ENCODE results near the gene BACH2.
"Not testable (repeated sequence)": the region's sequence is repeated elsewhere in the genome, so short reads cannot be mapped to it uniquely, and the experiment has no call there.

Gene BACH2

DNA sequence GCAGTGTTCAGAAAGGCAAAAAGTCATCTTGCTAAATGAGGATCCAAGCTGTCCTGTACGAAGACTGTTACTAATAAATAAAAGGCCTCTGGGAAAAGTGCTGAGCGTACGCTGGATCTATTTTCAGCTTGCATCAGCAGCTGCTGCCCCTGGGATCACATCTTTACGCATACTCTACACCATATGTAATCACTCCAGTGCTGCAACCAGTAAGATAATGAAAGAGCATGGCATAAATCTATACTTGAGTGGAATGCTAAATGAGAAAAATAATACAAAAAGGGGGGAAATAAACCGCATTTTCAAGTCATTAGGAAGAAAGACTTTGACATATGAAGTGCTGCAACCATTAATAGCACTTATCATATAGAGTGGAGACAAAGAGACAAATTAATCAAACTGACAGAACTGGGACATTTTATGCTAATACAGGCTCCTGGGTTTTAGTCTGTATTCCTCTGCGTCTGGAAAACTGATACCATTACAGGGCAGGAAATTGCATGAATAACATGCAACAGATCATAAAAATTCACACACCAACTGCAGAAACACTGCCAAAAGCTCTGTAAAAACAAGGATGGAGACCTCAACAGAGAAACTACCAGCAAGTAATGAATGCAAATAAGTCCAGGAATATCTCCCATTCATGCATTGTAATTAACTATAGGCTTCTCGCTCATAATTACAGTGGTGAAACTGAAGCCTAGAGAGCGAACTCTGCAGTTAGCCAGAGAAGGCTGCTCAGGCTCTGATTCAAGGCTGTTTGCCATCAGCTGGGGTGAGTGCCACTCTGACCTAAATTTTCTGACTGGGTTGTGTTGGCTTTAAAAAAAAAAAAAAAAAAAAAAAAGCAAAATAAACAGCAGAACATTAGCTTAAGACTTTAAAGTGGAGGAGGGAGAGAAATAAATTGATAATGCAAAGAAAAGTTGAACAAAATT lies 318.6 kb downstream of the BACH2 start:
- DNase-seq (ENCODE audit: low read depth in 2 of 3, low spot score in 2 of 3), result no peak

DNA sequence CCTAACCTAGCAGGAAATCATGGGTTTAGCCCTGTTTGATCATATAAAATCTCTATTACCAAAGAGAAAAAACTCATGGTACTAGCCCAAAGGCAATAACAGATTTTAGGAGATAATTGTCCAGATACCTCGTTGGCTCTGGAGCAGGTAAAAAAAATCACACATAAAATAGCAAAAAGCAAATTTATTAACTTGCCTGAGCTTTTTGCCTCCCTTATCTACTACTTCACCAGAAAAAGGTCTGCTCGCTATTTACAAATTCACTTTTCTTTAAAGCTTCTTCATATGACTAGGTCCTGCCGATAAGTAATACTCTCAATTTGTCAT lies 320.0 kb downstream of the BACH2 start:
- no peak for DNase-seq (ENCODE audit: low read depth in 2 of 3, low spot score in 2 of 3)

- no peak for DNase-seq (ENCODE audit: low read depth in 2 of 3, low spot score in 2 of 3)
These were observed 320.5 kb downstream of the BACH2 start for GRCh38 chr6:89975991-89976693.

DNA sequence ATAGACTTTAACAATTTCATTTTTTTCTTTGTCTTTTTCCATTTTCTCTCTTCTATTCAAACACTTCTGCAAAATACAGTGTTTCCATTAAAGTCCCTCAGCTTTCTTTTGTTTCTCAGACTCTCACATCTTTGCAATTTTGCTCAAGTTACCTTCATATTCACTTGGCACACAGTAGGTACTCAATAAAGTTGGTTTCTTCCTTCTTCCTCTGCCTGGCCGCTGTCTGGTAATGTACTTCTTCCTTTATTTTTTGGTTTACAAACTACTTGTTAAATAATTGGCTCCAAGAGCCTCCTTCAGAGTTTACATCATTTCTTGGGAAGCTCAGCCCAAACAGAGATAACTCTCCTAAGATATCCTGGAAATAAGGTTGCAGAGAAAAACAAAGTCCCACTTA lies 321.3 kb downstream of the BACH2 start:
- DNase-seq (ENCODE audit: low read depth in 2 of 3, low spot score in 2 of 3), result no peak

DNA sequence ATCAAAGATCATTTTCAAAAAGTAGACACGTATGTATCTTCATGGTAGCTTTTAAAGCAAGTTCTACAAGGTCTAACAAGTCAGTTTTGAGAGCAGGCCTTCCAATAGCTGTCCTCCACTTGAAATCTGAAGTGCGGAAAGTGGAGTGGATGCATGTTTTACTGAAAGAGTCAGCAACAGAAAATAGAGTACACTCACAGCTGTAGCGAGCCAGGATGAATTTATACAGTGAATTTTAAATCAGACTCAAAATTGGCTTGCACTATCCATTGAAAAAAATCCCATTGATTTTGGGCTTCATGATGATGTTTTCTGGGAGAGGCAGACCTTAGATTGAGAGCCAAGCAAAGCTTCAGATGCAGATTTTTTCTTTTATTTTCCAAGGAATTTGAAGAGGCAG lies 321.8 kb downstream of the BACH2 start:
- no peak for DNase-seq (ENCODE audit: low read depth in 2 of 3, low spot score in 2 of 3)

DNA sequence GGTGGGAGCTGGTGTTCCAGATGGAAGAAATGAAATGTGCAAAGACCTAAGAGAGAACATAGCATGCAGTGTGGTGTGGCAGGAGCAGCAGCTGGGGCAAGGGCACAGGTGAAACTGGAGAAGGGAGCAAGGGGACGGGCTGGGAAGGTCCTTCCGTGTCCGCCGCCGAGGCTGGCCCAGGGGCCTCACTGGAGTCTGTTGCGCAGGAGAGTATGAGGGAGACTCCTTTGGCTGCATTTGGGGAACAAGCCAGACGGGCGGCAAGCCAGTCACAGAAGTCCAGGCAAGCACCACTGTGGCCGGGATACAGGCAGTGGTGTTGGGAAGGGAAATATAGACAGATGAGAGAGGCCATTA lies 324.6 kb downstream of the BACH2 start:
- DNase-seq (ENCODE audit: low read depth in 2 of 3, low spot score in 2 of 3), result no peak

- DNase-seq (ENCODE audit: low read depth in 2 of 3, low spot score in 2 of 3), result not testable (repeated sequence)
These were observed 325.2 kb downstream of the BACH2 start for GRCh38 chr6:89971338-89972024.

- DNase-seq (ENCODE audit: low read depth in 2 of 3, low spot score in 2 of 3), result no peak
These were observed 325.9 kb downstream of the BACH2 start for GRCh38 chr6:89970609-89971337.

GRCh38 chr6:89970072-89970471 lies 326.6 kb downstream of the BACH2 start:
- no peak for DNase-seq (ENCODE audit: low read depth in 2 of 3, low spot score in 2 of 3)

DNA sequence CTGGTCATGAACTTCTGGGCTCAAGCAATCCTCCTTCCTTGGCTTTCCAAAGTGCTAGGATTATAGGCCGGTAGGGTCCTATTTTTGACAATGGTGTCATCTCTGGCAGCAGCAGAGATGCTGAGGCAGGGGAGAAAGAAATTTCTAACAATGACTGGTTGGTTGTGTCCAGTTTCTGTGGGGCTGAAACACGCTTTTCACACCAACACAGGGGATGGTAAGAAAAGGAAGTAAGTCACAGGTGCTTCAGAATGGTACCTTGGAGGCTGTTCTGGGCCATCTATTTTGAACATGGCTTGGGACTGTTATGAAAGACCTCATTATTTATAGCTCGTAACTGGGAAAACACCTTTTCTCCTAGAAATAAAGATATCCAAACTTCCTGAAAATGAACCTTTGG lies 329.7 kb downstream of the BACH2 start:
- DNase-seq (ENCODE audit: low read depth in 2 of 3, low spot score in 2 of 3), result no peak

DNA sequence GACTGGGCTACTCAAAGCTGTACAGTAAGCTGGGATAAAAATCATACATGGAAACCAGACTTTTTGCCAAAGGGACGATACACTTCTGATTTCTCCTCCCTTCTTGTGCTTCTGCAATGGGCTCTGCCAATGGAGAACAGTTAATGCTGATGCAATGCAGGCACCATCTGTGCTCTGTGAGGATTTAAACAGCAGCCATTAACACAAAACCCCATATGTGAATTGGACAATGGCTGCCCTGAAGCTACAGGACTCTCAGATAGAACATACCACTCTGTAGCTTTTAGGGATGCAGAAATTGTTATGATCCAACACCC lies 330.5 kb downstream of the BACH2 start:
- no peak for DNase-seq (ENCODE audit: low read depth in 2 of 3, low spot score in 2 of 3)

GRCh38 chr6:89965441-89966227 lies 331.0 kb downstream of the BACH2 start:
- DNase-seq (ENCODE audit: low read depth in 2 of 3, low spot score in 2 of 3), result no peak

DNA sequence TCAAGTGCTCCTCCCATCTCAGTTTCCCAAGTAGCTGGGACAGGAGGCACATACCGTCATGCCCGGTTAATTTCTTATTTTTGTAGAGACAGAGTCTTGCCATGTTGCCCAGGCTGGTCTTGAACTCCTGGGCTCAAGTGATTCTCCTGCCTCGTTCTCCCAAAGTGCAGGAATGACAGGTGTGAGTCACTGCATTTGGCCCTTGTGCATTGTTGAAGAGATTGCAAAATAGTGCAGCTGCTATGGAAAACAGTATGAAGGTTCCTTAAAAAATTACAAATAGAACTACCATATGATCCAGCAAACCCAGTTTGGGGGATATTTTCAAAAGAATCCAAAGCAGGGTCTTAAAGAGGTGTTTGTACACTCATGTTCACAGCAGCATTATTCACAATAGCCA lies 333.3 kb downstream of the BACH2 start:
- no peak for DNase-seq (ENCODE audit: low read depth in 2 of 3, low spot score in 2 of 3)

DNA sequence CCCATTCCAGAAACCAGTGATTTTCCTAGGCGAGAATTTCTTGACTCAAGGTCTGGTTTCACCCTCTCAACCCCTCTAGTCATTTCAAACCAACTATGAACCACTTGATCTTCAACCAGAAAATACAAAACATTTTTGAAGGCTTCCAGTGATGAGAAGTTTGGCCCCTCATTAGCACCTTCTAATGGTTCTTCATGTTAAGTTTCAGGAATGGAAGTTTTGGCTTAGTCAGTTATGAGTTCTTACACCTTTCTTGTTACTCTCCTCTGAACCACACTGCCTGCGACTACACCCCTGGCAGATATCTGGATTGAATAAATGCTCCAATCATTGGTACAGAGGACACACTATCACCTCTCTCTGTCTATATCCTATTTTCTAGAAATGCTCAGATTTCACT lies 335.2 kb downstream of the BACH2 start:
- DNase-seq (ENCODE audit: low read depth in 2 of 3, low spot score in 2 of 3), result no peak

- no peak for DNase-seq (ENCODE audit: low read depth in 2 of 3, low spot score in 2 of 3)
These were observed 336.8 kb downstream of the BACH2 start for GRCh38 chr6:89959883-89960282.

DNA sequence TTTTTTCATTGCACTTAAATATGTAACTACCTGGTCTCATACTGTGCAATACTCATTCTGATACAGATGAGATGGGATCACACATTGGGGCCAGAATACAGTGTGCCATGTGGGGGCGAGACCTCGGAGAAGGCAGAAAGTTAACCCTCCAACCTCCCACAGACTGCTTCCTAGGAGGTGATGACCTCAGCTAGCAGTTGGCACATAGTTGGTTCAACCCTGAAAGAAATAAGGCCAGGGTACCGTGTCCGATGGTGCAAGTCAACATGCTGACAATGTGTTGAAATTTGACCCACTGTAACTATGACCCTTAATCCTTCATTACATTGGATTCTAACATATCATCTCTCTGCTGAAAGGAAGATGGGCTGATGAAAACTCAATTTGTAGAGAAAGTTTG lies 340.5 kb downstream of the BACH2 start:
- DNase-seq (ENCODE audit: low read depth in 2 of 3, low spot score in 2 of 3), result no peak

DNA sequence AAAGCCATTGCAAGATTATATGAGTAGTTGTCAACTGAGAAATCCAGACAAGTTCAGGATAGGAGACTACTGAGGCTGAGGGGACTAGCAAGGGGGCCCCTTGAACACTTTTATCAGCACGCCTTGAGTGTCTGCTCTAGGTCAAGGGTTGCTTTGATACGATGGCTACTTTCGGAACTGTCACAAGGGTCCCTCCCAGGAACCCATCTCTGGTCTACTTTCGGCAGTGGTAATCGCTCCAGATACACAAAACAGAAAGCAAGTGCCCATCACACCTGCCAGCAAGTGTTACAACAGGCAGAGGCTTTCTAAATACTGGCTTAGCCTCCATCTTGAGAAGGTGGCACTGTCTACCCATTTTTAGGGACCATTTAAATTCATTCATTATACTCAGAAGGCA lies 341.3 kb downstream of the BACH2 start:
- DNase-seq (ENCODE audit: low read depth in 2 of 3, low spot score in 2 of 3), result no peak

GRCh38 chr6:89954721-89955148 lies 341.9 kb downstream of the BACH2 start:
- DNase-seq (ENCODE audit: low read depth in 2 of 3, low spot score in 2 of 3), result no peak

GRCh38 chr6:89952686-89953085 lies 344.0 kb downstream of the BACH2 start:
- no peak for DNase-seq (ENCODE audit: low read depth in 2 of 3, low spot score in 2 of 3)

- no peak for DNase-seq (ENCODE audit: low read depth in 2 of 3, low spot score in 2 of 3)
These were observed 344.5 kb downstream of the BACH2 start for GRCh38 chr6:89952105-89952671.
